Amniotic epithelial cell (primary cell): ENCODE results near the gene SLC7A14.

ENCODE experiments used
- DNase-seq: peaks from one replicate; pipeline ENCODE4 v3.0.0-alpha.2; 2010; ENCODE audit warnings: low read depth

Gene SLC7A14

GRCh38 chr3:170585937-170586310 lies at the start of gene SLC7A14:
SLC7A14 (minus strand) TSS chr3:170586075; CDS start chr3:170526936, 59,139 bp downstream.
- DNase-seq: no peak

GRCh38 chr3:170635385-170635735 lies 49.5 kb upstream of the SLC7A14 start:
- no peak for DNase-seq

GRCh38 chr3:170634663-170635384 lies 48.9 kb upstream of the SLC7A14 start:
- DNase-seq: no peak

- no peak for DNase-seq
Measured at GRCh38 chr3:170633573-170633972, 47.7 kb upstream of the SLC7A14 start.

- no peak for DNase-seq
Measured at GRCh38 chr3:170632780-170633179, 46.9 kb upstream of the SLC7A14 start.

GRCh38 chr3:170631755-170632488 lies 46.0 kb upstream of the SLC7A14 start:
- DNase-seq: no peak

GRCh38 chr3:170623524-170623923 lies 37.6 kb upstream of the SLC7A14 start:
- no peak for DNase-seq

- peak; percentile 89 for DNase-seq
Measured at GRCh38 chr3:170622369-170623159, 36.7 kb upstream of the SLC7A14 start.

- no peak for DNase-seq
Measured at GRCh38 chr3:170621256-170621655, 35.4 kb upstream of the SLC7A14 start.

- peak; percentile 79 for DNase-seq
Measured at GRCh38 chr3:170614214-170614966, 28.5 kb upstream of the SLC7A14 start.

- no peak for DNase-seq
Measured at GRCh38 chr3:170611751-170612150, 25.9 kb upstream of the SLC7A14 start.

- DNase-seq: peak; percentile 3
Measured at GRCh38 chr3:170610321-170610884, 24.5 kb upstream of the SLC7A14 start.

- DNase-seq: no peak
Measured at GRCh38 chr3:170608475-170608874, 22.6 kb upstream of the SLC7A14 start.

- no peak for DNase-seq
Measured at GRCh38 chr3:170606675-170607074, 20.8 kb upstream of the SLC7A14 start.

- DNase-seq: no peak
Measured at GRCh38 chr3:170605490-170605889, 19.6 kb upstream of the SLC7A14 start.

GRCh38 chr3:170603770-170604510 lies 18.1 kb upstream of the SLC7A14 start:
- peak; percentile 27 for DNase-seq

- no peak for DNase-seq
Measured at GRCh38 chr3:170602556-170602955, 16.7 kb upstream of the SLC7A14 start.

- DNase-seq: no peak
Measured at GRCh38 chr3:170600005-170600624, 14.2 kb upstream of the SLC7A14 start.

- DNase-seq: no peak
Measured at GRCh38 chr3:170599091-170599490, 13.2 kb upstream of the SLC7A14 start.

- no peak for DNase-seq
Measured at GRCh38 chr3:170598091-170598502, 12.2 kb upstream of the SLC7A14 start.

- no peak for DNase-seq
Measured at GRCh38 chr3:170594528-170594927, 8.7 kb upstream of the SLC7A14 start.
